Neural progenitor cell (in vitro differentiated cells): ENCODE measurements around the gene MLYCD. TPM values are rescaled to one million over a fixed set of nuclear protein-coding genes. Genes with fewer than 3 reads are reported as not detected.
A peak's percentile ranks its signal among the peaks of the same experiment; 100 is the strongest.

ENCODE experiments used
- DNase-seq: peaks from one replicate; pipeline ENCODE4 v3.0.0-alpha.2; 2016; ENCODE audit warnings: low spot score
- H2AFZ ChIP-seq: fragments of 200-600 bp; sonication (generic); replicated peaks from 2 replicates; pipeline ENCODE4 v1.6.1; 2016; ENCODE audit warnings: antibody characterized with exemption
- H3F3A ChIP-seq: fragments of 200-600 bp; sonication (generic); 2 replicates; pipeline ENCODE4 v1.6.1; 2016; ENCODE audit warnings: antibody characterized with exemption, low read depth
- H3K27ac ChIP-seq: fragments of 200-600 bp; sonication (generic); 2 replicates; pipeline ENCODE4 v1.5.1; 2016; ENCODE audit warnings: mild to moderate bottlenecking
- H3K27me3 ChIP-seq: fragments of 200-600 bp; sonication (generic); 2 replicates; pipeline ENCODE4 v1.6.1; 2016; ENCODE audit warnings: mild to moderate bottlenecking, moderate library complexity
- H3K36me3 ChIP-seq: fragments of 200-600 bp; sonication (generic); 2 replicates; pipeline ENCODE4 v1.5.1; 2016
- H3K4me1 ChIP-seq: fragments of 200-600 bp; sonication (generic); 2 replicates; pipeline ENCODE4 v1.6.1; 2016; ENCODE audit warnings: mixed run types
- H3K4me2 ChIP-seq: fragments of 200-600 bp; sonication (generic); 2 replicates; pipeline ENCODE4 v1.6.1; 2016
- H3K4me3 ChIP-seq: fragments of 200-600 bp; sonication (generic); 2 replicates; pipeline ENCODE4 v1.5.1; 2016
- H3K79me2 ChIP-seq: fragments of 200-600 bp; sonication (generic); 2 replicates; pipeline ENCODE4 v1.6.1; 2016; ENCODE audit warnings: low read depth
- H3K9ac ChIP-seq: fragments of 200-600 bp; sonication (generic); 2 replicates; pipeline ENCODE4 v1.6.1; 2016
- H3K9me3 ChIP-seq: fragments of 200-600 bp; sonication (generic); 2 replicates; pipeline ENCODE4 v1.5.1; 2016; ENCODE audit warnings: low read depth
- H4K20me1 ChIP-seq: fragments of 200-600 bp; sonication (generic); 2 replicates; pipeline ENCODE4 v1.6.1; 2016; ENCODE audit warnings: low read depth
- H3K27ac Mint-ChIP-seq: 3 replicates; pipeline ENCODE4 v1.8.0; 2021; ENCODE audit warnings: mixed read lengths
- H3K27me3 Mint-ChIP-seq: 2 replicates; pipeline ENCODE4 v1.8.0; 2022; ENCODE audit warnings: low read depth, mild to moderate bottlenecking, inconsistent platforms, moderate library complexity, mixed read lengths; ENCODE audit not compliant: insufficient read depth
- H3K36me3 Mint-ChIP-seq: 3 replicates; pipeline ENCODE4 v1.8.0; 2021; ENCODE audit warnings: mixed read lengths
- H3K4me1 Mint-ChIP-seq: 3 replicates; pipeline ENCODE4 v1.8.0; 2021; ENCODE audit warnings: mixed read lengths
- H3K4me3 Mint-ChIP-seq: 3 replicates; pipeline ENCODE4 v1.8.0; 2021; ENCODE audit warnings: mild to moderate bottlenecking, moderate library complexity, mixed read lengths
- H3K9me3 Mint-ChIP-seq: 3 replicates; pipeline ENCODE4 v1.8.0; 2020; ENCODE audit warnings: mixed read lengths
- EZH2 ChIP-seq: fragments of 200-600 bp; sonication (generic); IDR thresholded peaks from 2 replicates; pipeline ENCODE4 v1.6.1; 2017; ENCODE audit warnings: antibody characterized with exemption, mild to moderate bottlenecking, moderate library complexity
- EZH2phosphoT487 ChIP-seq: fragments of 200-600 bp; sonication (generic); IDR thresholded peaks from 2 replicates; pipeline ENCODE4 v1.6.1; 2017; ENCODE audit warnings: antibody characterized with exemption
- total RNA-seq: library from RNA; depleted of rRNA; stranded (reverse); fragments of >200 nt; gene quantifications from 2 replicates; pipeline ENCODE4 v1.2.3, GENCODE V29; 2015; ENCODE audit warnings: low replicate concordance
- TF ChIP-seq, protein P1 (sequence below): fragments of 200-600 bp; sonication (generic); IDR thresholded peaks from 2 replicates; pipeline ENCODE4 v1.5.1; 2017; ENCODE audit warnings: antibody characterized with exemption, mild to moderate bottlenecking

Gene MLYCD
- total RNA-seq, 1 donor from 2014 or later: 2.5 TPM

GRCh38 chr16:83870830-83871229 is 28.1 kb upstream of the MLYCD start:
- Mint-ChIP-seq H3K27ac (no peak overlapping the region), H3K4me3 (no peak overlapping the region), H3K36me3 (no peaks in the 10 kb centered on the region), H3K4me1 (no peaks in the 10 kb centered on the region), H3K9me3 (no peaks in the 10 kb centered on the region), H3K27me3 (no peaks in the 10 kb centered on the region)
- Histone ChIP-seq H2AFZ (no peak overlapping the region), H3K4me2 (no peak overlapping the region), H3K27me3 (no peaks in the 10 kb centered on the region), H3K36me3 (no peaks in the 10 kb centered on the region), H3K9ac (no peak overlapping the region), H3K79me2 (no peaks in the 10 kb centered on the region), H3F3A (no peaks in the 10 kb centered on the region), H3K4me3 (no peak overlapping the region), H3K4me1 (no peaks in the 10 kb centered on the region), H3K9me3 (no peaks in the 10 kb centered on the region), H4K20me1 (no peaks in the 10 kb centered on the region), H3K27ac (no peak overlapping the region)
- TF ChIP-seq EZH2: no peak
- TF ChIP-seq, protein P1, sequence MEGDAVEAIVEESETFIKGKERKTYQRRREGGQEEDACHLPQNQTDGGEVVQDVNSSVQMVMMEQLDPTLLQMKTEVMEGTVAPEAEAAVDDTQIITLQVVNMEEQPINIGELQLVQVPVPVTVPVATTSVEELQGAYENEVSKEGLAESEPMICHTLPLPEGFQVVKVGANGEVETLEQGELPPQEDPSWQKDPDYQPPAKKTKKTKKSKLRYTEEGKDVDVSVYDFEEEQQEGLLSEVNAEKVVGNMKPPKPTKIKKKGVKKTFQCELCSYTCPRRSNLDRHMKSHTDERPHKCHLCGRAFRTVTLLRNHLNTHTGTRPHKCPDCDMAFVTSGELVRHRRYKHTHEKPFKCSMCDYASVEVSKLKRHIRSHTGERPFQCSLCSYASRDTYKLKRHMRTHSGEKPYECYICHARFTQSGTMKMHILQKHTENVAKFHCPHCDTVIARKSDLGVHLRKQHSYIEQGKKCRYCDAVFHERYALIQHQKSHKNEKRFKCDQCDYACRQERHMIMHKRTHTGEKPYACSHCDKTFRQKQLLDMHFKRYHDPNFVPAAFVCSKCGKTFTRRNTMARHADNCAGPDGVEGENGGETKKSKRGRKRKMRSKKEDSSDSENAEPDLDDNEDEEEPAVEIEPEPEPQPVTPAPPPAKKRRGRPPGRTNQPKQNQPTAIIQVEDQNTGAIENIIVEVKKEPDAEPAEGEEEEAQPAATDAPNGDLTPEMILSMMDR: no peak
- no peak for TF ChIP-seq EZH2phosphoT487
- DNase-seq: no peak

DNA sequence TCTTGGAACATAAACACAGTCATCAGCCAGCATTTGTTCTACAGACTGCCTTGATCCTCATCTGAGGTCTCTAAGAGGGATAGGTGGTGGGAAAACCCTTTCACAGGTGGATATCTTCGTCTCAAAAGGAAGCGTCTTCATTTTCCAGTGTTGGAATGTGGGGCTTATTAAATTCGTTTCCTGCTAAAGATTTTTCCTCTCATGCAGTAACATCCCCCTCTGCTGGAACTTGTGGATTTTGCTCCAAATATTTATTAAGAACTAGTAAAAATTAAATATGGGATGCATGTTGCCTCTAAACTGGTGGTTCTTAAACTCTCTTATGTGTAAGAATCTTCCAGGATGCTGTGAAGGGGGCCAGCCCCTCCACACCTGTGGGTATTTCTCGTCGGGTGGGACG is 20.1 kb upstream of the MLYCD start:
- no peaks in the 10 kb centered on the region for H4K20me1 ChIP-seq
- peak overlapping the region; percentile 61 for H2AFZ ChIP-seq
- peak; percentile 52 for DNase-seq
- no peak overlapping the region for H3K27ac Mint-ChIP-seq
- no peaks in the 10 kb centered on the region for H3K36me3 ChIP-seq
- H3K9me3 Mint-ChIP-seq: peaks cover 5% of the 10 kb centered on the region
- H3K4me1 Mint-ChIP-seq: peaks cover 27% of the 10 kb centered on the region
- H3K4me2 ChIP-seq: no peak overlapping the region
- H3K27me3 Mint-ChIP-seq: peaks cover 3% of the 10 kb centered on the region
- H3K9me3 ChIP-seq: no peaks in the 10 kb centered on the region
- TF ChIP-seq, protein P1: peak; percentile 64
- TF ChIP-seq EZH2phosphoT487 (no peak), EZH2 (no peak)
- peaks cover 7% of the 10 kb centered on the region for H3F3A ChIP-seq
- H3K9ac ChIP-seq: no peak overlapping the region
- H3K36me3 Mint-ChIP-seq: no peaks in the 10 kb centered on the region
- peaks cover 9% of the 10 kb centered on the region for H3K4me1 ChIP-seq
- H3K27ac ChIP-seq: no peak overlapping the region
- no peaks in the 10 kb centered on the region for H3K79me2 ChIP-seq
- no peak overlapping the region for H3K4me3 Mint-ChIP-seq
- no peaks in the 10 kb centered on the region for H3K27me3 ChIP-seq
- no peak overlapping the region for H3K4me3 ChIP-seq

DNA sequence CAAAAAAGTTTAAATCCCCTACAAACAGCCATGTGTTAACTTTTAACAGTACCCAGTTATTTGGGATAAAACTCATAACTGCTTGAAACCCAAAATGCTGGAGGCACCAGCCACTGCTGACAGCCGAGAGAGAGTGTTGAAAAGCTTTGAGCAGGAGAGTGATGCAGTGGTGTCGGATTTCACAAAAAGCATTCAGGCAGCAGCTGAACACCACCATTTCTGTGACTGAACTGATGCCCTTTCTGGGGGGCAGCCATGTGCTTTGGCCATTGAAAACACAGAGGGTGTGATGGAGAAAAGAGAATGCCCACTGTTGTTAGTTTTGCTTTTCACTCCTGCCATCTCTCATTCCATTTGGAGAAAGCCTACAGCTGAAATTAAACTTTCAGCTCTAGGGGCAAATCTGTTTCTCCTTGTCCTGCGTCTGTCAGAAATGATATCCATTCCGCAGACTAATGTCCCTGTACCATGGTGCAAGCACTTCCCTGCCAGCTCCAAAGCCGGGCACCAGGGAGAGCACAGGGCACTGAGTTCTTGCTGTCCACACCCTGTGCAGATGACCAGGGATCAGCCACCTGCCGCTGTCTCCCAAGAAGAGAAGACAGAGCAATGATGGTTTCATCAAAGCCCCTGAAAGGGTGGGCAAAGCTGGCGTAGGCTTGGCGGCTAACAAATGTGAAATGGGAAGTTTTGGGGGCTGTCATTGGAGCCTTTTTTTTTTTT is 16.6 kb upstream of the MLYCD start:
- Mint-ChIP-seq H3K4me1 (peaks cover 36% of the 10 kb centered on the region), H3K27ac (peak overlapping the region; percentile 72), H3K27me3 (peaks cover 6% of the 10 kb centered on the region), H3K4me3 (no peak overlapping the region), H3K36me3 (no peaks in the 10 kb centered on the region), H3K9me3 (peaks cover 4% of the 10 kb centered on the region)
- H3K4me1 ChIP-seq: peaks cover 10% of the 10 kb centered on the region
- H3K4me2 ChIP-seq: peak overlapping the region; percentile 25
- H3K27me3 ChIP-seq: no peaks in the 10 kb centered on the region
- TF ChIP-seq, protein P1: no peak
- TF ChIP-seq EZH2phosphoT487: no peak
- no peak for TF ChIP-seq EZH2
- no peaks in the 10 kb centered on the region for H3K79me2 ChIP-seq
- peaks cover 7% of the 10 kb centered on the region for H3F3A ChIP-seq
- H4K20me1 ChIP-seq: no peaks in the 10 kb centered on the region
- H3K9ac ChIP-seq: no peak overlapping the region
- peak; percentile 59 for DNase-seq
- H3K27ac ChIP-seq: no peak overlapping the region
- no peaks in the 10 kb centered on the region for H3K9me3 ChIP-seq
- H3K4me3 ChIP-seq: no peak overlapping the region
- peak overlapping the region; percentile 51 for H2AFZ ChIP-seq
- H3K36me3 ChIP-seq: no peaks in the 10 kb centered on the region
